Measurements from ENCODE around the gene MPZL3. TPM values are rescaled to one million over a fixed set of nuclear protein-coding genes. Genes with fewer than 3 reads are reported as not detected.

MPZL3 gene, protein sequence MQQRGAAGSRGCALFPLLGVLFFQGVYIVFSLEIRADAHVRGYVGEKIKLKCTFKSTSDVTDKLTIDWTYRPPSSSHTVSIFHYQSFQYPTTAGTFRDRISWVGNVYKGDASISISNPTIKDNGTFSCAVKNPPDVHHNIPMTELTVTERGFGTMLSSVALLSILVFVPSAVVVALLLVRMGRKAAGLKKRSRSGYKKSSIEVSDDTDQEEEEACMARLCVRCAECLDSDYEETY
- 1 to 10 TPM in 1 of 2 donors, under 1 TPM in 1; 0.67 to 1.0 TPM for total RNA-seq

DNA sequence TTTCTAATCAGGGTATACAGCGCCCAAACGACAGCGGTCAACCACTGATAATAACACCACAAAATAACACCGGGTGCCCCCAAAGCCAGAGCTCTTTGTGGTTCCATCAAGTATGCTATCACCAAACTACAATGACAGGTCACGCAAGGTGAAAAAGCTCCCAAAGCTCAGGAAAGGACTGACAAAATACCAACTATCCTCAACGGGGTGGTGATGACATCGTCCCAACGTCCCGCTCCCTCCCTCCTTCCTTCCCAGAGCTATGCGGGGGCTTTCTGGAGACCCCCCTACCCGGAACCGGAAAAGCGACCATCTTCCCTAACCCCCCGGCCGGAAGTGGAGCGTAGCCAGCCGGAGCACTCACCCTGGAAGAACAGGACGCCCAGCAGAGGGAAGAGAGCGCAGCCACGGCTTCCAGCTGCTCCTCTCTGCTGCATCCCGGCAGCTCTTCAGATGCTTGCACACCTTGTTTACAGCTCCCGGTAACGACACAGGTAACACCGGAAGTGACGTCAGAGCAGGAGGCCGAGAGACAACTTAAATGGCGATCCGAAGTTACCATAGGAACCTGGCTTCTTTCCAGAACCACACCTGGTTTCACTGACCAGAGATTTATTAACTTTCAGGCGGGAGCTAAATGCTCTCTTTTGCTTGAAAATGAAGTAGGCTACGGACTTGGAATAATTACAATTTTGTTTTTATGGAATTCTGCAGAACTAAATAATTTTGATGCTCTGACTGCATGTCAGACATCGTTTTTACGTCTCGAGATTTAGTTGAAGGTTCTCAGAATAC, at the start of gene MPZL3:
Gene MPZL3 (minus strand): TSS at position 508 of the 795 bp plus-strand sequence. CDS start 71 bp downstream, at position 437.

DNA sequence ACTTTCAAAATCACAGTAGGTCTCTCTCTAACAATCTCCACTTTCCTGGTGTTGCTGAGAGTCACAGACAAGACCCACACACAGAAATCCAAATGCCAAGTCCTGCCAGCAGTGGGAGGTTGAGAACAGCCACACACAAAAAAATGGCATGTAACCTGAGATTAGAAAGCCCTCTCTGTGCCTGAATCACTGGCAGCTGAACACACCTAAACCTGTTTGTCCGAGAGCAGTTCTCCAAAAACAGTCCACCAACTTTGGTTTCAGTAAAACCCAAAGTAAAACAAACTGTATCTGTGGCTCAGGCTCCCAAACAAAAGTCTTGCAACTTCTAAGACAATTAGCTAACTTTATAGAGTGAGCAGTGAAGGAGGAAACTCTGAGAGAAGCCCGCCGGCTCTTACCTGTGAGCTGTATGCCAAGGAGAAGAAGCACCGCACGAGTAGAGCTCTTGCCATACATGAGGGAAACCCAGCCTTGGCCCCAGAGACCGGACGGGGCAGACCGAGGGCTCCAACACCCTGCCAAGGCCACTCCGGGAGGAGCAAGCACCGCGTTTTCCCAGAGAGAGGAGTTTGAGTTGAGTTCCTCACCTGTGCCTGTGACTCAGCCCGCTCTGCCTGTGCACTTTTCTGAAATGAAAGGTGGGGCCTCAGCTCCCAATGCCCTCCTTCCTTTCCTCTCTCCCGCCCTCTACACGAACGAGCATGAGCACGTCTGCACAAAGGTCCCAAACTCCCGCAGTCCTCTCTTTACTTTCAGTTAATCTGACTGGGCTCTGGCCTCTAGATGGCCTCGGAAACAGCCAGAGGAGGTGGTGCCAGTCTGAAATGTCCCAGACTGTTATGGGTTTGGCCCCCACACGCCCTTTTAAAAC, 11.8 kb upstream of the MPZL3 start, which contains the start of gene MPZL2:
Gene MPZL2 (minus strand): TSS at position 603 of the 874 bp plus-strand sequence. CDS start 144 bp downstream, at position 459.

DNA sequence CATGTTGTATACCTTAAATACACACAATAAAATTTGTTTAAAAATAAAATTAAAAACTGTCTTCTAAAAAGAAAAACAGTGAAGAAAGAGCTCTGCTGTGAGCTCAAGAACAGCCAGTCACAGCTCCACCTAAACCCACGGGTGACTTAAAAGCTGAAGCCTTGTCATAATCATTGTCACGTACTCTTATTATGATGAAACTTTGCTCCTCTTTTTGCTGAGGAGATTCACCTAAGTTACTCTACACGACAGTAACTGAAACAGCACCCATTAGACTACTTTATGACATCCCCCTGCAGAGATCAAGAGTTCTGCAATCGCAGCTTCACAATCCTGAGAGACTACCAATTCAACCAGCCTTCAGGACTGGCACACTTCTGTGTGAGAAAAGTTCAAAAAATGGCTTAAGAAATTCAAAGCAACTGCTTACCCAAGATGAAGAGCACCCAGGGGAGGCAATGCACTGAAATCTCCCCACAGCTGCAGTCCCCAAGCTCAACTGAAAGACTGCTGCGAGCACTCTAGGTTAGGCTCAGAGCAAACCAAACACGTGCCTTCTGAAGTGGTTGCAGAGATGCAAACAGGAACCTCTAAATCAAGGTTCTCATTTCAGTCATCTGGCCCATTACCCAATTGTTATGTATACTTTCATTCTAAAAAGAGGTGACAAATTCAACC, 27.5 kb downstream of the MPZL3 start, which contains the start of gene JAML:
Gene JAML (minus strand): TSS at position 501 of the 678 bp plus-strand sequence. CDS start 10,145 bp downstream, outside the sequence.

Small RNA genes within 50 kb of the gene (small RNA-seq; reads per million reads assigned to genes)
- 0 reads per million in 2 donors for gene HSPE1P18

Other genes starting within 250 kb of the MPZL3 start
- not detected for gene TMPRSS4, start 175.3 kb downstream of the MPZL3 start, total RNA-seq
- gene SMIM35, start 165.4 kb downstream of the MPZL3 start, total RNA-seq: not detected
- not detected for gene SCN4B, start 99.5 kb downstream of the MPZL3 start, total RNA-seq
- gene SCN2B, start 75.7 kb downstream of the MPZL3 start, total RNA-seq: not detected
- under 1 TPM in 1 of 2 donors, not detected in 1; under 0.01 TPM for gene JAML, start 27.4 kb downstream of the MPZL3 start, total RNA-seq
- gene MPZL2, start 11.9 kb upstream of the MPZL3 start, total RNA-seq: under 1 TPM in 1 of 2 donors, not detected in 1; 0.33 TPM
- not detected for gene CD3E, start 52.4 kb upstream of the MPZL3 start, total RNA-seq
- not detected for gene CD3D, start 90.3 kb upstream of the MPZL3 start, total RNA-seq
- gene CD3G, start 92.0 kb upstream of the MPZL3 start, total RNA-seq: not detected
- 10 to 100 TPM; 45.6 to 46.5 TPM for gene UBE4A, start 107.2 kb upstream of the MPZL3 start, total RNA-seq
- 10 to 100 TPM; 29.9 to 43.0 TPM for gene ATP5MG, start 149.2 kb upstream of the MPZL3 start, total RNA-seq
- gene KMT2A, start 184.1 kb upstream of the MPZL3 start, total RNA-seq: 10 to 100 TPM; 26.5 to 29.6 TPM

Measured in melanocyte of skin (primary cell).